Measurements from ENCODE around the gene STIM2. TPM values are rescaled to one million over a fixed set of nuclear protein-coding genes. Genes with fewer than 3 reads are reported as not detected.
"Not testable (repeated sequence)": the region's sequence is repeated elsewhere in the genome, so short reads cannot be mapped to it uniquely, and the experiment has no call there.

The STIM2 gene
- total and polyA plus RNA-seq, 3 experiments from 2014 or later = 41.4 to 51.0 (median 47.8) TPM

GRCh38 chr4:26826721-26827120 lies 33.9 kb upstream of the STIM2 start:
- Mint-ChIP-seq H3K9me3 (peaks cover 0 to 6% (median 4%) of the 10 kb centered on the region in 5 donors), H3K36me3 (peaks cover 0 to 15% (median 0%) of the 10 kb centered on the region in 3 donors), H3K4me1 (peaks cover 14 to 23% (median 20%) of the 10 kb centered on the region in 3 donors), H3K27ac (no peak overlapping the region), H3K4me3 (no peak overlapping the region), H3K27me3 (no peaks in the 10 kb centered on the region)
- H3K4me3 ChIP-seq (ENCODE audit: low read length) = no peak overlapping the region
- H3K27me3 ChIP-seq (ENCODE audit: insufficient read depth, low read length, poor library complexity, severe bottlenecking) = no peaks in the 10 kb centered on the region
- H3K27ac ChIP-seq (ENCODE audit: low read depth, low read length) = no peak overlapping the region
- DNase-seq = no peak
- H3K9me3 ChIP-seq (ENCODE audit: low read length) = no peaks in the 10 kb centered on the region
- ChIA-PET POLR2A (no interaction called here), CTCF (no interaction called here)
- no peaks in the 10 kb centered on the region for H3K36me3 ChIP-seq (ENCODE audit: insufficient read depth, low read length)
- H3K4me1 ChIP-seq (ENCODE audit: insufficient read depth, low read length) = peaks cover 13% of the 10 kb centered on the region

- H3K4me3 ChIP-seq (ENCODE audit: low read length); CTCF ChIA-PET; H3K27me3 ChIP-seq (ENCODE audit: insufficient read depth, low read length, poor library complexity, severe bottlenecking); H3K4me3 Mint-ChIP-seq; H3K36me3 ChIP-seq (ENCODE audit: insufficient read depth, low read length); DNase-seq; H3K9me3 Mint-ChIP-seq; H3K4me1 ChIP-seq (ENCODE audit: insufficient read depth, low read length); H3K27ac ChIP-seq (ENCODE audit: low read depth, low read length); POLR2A ChIA-PET; H3K27ac Mint-ChIP-seq; H3K27me3 Mint-ChIP-seq; H3K9me3 ChIP-seq (ENCODE audit: low read length): not testable (repeated sequence)
- H3K36me3 Mint-ChIP-seq = peaks cover 0 to 15% (median 0%) of the 10 kb centered on the region in 3 donors
- peaks cover 12 to 17% (median 14%) of the 10 kb centered on the region in 3 donors for H3K4me1 Mint-ChIP-seq
These were observed 33.3 kb upstream of the STIM2 start for GRCh38 chr4:26827336-26827735.

DNA sequence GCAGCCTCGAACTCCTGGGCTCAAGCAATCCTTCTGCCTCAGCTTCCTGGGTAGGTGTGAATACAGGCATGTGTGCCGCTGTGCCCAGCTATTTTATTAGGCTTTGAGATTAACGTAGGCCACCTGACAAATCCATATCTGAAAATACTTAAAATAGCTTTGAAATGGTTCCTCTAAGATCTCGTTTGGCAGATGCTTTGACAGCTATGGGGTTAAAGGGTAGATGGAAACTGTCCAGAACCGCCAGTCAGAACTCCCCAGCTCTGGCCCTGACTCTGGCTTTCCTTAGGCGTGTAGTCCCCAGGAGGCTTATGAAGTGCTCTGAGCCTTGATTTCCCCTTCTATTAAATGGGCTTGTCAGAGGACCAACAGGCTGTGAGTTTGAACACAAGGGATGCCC lies 32.8 kb upstream of the STIM2 start:
- H3K9me3 ChIP-seq (ENCODE audit: low read length) = no peaks in the 10 kb centered on the region
- POLR2A ChIA-PET = no interaction called here
- Mint-ChIP-seq H3K4me3 (no peak overlapping the region), H3K27ac (no peak overlapping the region), H3K36me3 (peaks cover 0 to 10% (median 0%) of the 10 kb centered on the region in 3 donors), H3K4me1 (peaks cover 7 to 12% (median 10%) of the 10 kb centered on the region in 3 donors), H3K27me3 (no peaks in the 10 kb centered on the region), H3K9me3 (peaks cover 0 to 4% (median 3%) of the 10 kb centered on the region in 5 donors)
- DNase-seq = no peak
- no peaks in the 10 kb centered on the region for H3K27me3 ChIP-seq (ENCODE audit: insufficient read depth, low read length, poor library complexity, severe bottlenecking)
- CTCF ChIA-PET = no interaction called here
- no peak overlapping the region for H3K27ac ChIP-seq (ENCODE audit: low read depth, low read length)
- no peak overlapping the region for H3K4me3 ChIP-seq (ENCODE audit: low read length)
- no peaks in the 10 kb centered on the region for H3K36me3 ChIP-seq (ENCODE audit: insufficient read depth, low read length)
- H3K4me1 ChIP-seq (ENCODE audit: insufficient read depth, low read length) = peaks cover 5% of the 10 kb centered on the region

- ChIA-PET POLR2A (no interaction called here), CTCF (no interaction called here)
- DNase-seq = no peak
- Histone ChIP-seq H3K9me3 (ENCODE audit: low read length) (no peaks in the 10 kb centered on the region), H3K36me3 (ENCODE audit: insufficient read depth, low read length) (no peaks in the 10 kb centered on the region), H3K27ac (ENCODE audit: low read depth, low read length) (no peak overlapping the region), H3K27me3 (ENCODE audit: insufficient read depth, low read length, poor library complexity, severe bottlenecking) (no peaks in the 10 kb centered on the region), H3K4me3 (ENCODE audit: low read length) (no peak overlapping the region), H3K4me1 (ENCODE audit: insufficient read depth, low read length) (no peaks in the 10 kb centered on the region)
- Mint-ChIP-seq H3K4me1 (no peaks in the 10 kb centered on the region), H3K36me3 (peaks cover 0 to 4% (median 0%) of the 10 kb centered on the region in 3 donors), H3K9me3 (no peaks in the 10 kb centered on the region), H3K4me3 (no peak overlapping the region), H3K27ac (no peak overlapping the region), H3K27me3 (no peaks in the 10 kb centered on the region)
These were observed 31.6 kb upstream of the STIM2 start for GRCh38 chr4:26829018-26829417.

- H3K27me3 Mint-ChIP-seq = no peaks in the 10 kb centered on the region
- no peak overlapping the region for H3K27ac Mint-ChIP-seq
- no peak overlapping the region for H3K27ac ChIP-seq (ENCODE audit: low read depth, low read length)
- H3K4me1 Mint-ChIP-seq = no peaks in the 10 kb centered on the region
- H3K36me3 ChIP-seq (ENCODE audit: insufficient read depth, low read length) = no peaks in the 10 kb centered on the region
- CTCF ChIA-PET = no interaction called here
- peaks cover 0 to 4% (median 0%) of the 10 kb centered on the region in 3 donors for H3K36me3 Mint-ChIP-seq
- no peak overlapping the region for H3K4me3 ChIP-seq (ENCODE audit: low read length)
- H3K27me3 ChIP-seq (ENCODE audit: insufficient read depth, low read length, poor library complexity, severe bottlenecking) = no peaks in the 10 kb centered on the region
- H3K4me3 Mint-ChIP-seq = no peak overlapping the region
- H3K9me3 Mint-ChIP-seq = peaks cover 0 to 2% (median 0%) of the 10 kb centered on the region in 5 donors
- H3K9me3 ChIP-seq (ENCODE audit: low read length) = no peaks in the 10 kb centered on the region
- POLR2A ChIA-PET = no interaction called here
- DNase-seq = no peak
- H3K4me1 ChIP-seq (ENCODE audit: insufficient read depth, low read length) = no peaks in the 10 kb centered on the region
These were observed 30.6 kb upstream of the STIM2 start for GRCh38 chr4:26830033-26830432.

DNA sequence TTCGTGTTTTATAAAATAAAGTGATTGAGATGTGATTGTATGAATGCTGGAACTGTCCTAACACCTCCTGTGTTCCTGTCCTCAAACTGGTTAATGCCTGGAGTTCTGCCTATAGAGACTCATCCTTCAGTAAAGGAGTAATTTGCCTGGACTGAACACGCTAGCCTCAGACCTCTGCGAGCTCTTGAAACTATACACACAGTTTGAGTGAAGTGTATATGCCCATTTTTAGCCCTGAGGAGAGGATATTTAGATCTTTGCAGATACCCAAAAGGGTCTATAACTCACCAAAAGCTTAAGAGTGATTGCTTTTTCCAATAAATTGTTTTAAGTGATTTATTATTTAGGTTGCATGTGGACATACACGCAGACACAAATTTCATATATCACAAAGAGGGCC lies 29.9 kb upstream of the STIM2 start:
- no peaks in the 10 kb centered on the region for H3K9me3 ChIP-seq (ENCODE audit: low read length)
- H3K27me3 Mint-ChIP-seq = no peaks in the 10 kb centered on the region
- no peaks in the 10 kb centered on the region for H3K4me1 ChIP-seq (ENCODE audit: insufficient read depth, low read length)
- H3K4me3 ChIP-seq (ENCODE audit: low read length) = no peak overlapping the region
- H3K36me3 ChIP-seq (ENCODE audit: insufficient read depth, low read length) = no peaks in the 10 kb centered on the region
- POLR2A ChIA-PET = interaction anchor here (0.7 kb wide), 1 partner anchor 145 kb away, joined by 4 read pairs; no protein-coding TSS in a partner anchor
- peak overlapping the region in 1 of 8 donors; percentile 24 for H3K27ac Mint-ChIP-seq
- peaks cover 0 to 4% (median 0%) of the 10 kb centered on the region in 3 donors for H3K36me3 Mint-ChIP-seq
- DNase-seq = no peak
- H3K4me3 Mint-ChIP-seq = no peak overlapping the region
- H3K27ac ChIP-seq (ENCODE audit: low read depth, low read length) = no peak overlapping the region
- peaks cover 0 to 2% (median 0%) of the 10 kb centered on the region in 5 donors for H3K9me3 Mint-ChIP-seq
- CTCF ChIA-PET = no interaction called here
- H3K4me1 Mint-ChIP-seq = no peaks in the 10 kb centered on the region
- no peaks in the 10 kb centered on the region for H3K27me3 ChIP-seq (ENCODE audit: insufficient read depth, low read length, poor library complexity, severe bottlenecking)

DNA sequence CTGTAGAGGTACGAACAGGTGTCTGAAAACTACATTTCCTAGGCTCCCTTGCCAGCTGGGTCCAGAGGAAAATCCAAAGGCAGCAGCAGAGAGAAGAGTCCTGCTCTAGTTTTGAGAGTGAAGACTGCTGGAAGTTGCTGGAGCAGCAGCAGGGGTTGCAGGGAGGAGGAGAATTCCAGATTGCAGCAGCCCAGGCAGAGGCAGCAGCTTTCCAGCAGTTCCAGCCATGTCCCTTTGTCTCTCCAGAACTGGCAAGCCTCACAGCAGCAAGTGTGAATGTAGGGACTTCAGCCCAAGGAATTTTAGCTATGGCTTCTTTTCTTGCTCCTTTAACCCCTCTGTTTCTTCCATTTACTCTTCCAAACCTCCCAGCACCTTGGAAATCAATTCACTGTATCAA lies 24.1 kb upstream of the STIM2 start:
- Histone ChIP-seq H3K27ac (ENCODE audit: low read depth, low read length) (no peak overlapping the region), H3K27me3 (ENCODE audit: insufficient read depth, low read length, poor library complexity, severe bottlenecking) (no peaks in the 10 kb centered on the region), H3K4me1 (ENCODE audit: insufficient read depth, low read length) (no peaks in the 10 kb centered on the region), H3K36me3 (ENCODE audit: insufficient read depth, low read length) (no peaks in the 10 kb centered on the region), H3K4me3 (ENCODE audit: low read length) (no peak overlapping the region), H3K9me3 (ENCODE audit: low read length) (no peaks in the 10 kb centered on the region)
- DNase-seq = no peak
- Mint-ChIP-seq H3K9me3 (peaks cover 0 to 2% (median 0%) of the 10 kb centered on the region in 5 donors), H3K36me3 (no peaks in the 10 kb centered on the region), H3K27ac (no peak overlapping the region), H3K27me3 (peaks cover 0 to 2% of the 10 kb centered on the region in 2 donors), H3K4me1 (peaks cover 4 to 7% (median 5%) of the 10 kb centered on the region in 3 donors), H3K4me3 (no peak overlapping the region)
- CTCF ChIA-PET = no interaction called here
- POLR2A ChIA-PET = interaction anchor here (0.7 to 0.8 kb wide), 2 partner anchors 15 to 48 kb away, joined by 3 to 9 read pairs; no protein-coding TSS in a partner anchor

DNA sequence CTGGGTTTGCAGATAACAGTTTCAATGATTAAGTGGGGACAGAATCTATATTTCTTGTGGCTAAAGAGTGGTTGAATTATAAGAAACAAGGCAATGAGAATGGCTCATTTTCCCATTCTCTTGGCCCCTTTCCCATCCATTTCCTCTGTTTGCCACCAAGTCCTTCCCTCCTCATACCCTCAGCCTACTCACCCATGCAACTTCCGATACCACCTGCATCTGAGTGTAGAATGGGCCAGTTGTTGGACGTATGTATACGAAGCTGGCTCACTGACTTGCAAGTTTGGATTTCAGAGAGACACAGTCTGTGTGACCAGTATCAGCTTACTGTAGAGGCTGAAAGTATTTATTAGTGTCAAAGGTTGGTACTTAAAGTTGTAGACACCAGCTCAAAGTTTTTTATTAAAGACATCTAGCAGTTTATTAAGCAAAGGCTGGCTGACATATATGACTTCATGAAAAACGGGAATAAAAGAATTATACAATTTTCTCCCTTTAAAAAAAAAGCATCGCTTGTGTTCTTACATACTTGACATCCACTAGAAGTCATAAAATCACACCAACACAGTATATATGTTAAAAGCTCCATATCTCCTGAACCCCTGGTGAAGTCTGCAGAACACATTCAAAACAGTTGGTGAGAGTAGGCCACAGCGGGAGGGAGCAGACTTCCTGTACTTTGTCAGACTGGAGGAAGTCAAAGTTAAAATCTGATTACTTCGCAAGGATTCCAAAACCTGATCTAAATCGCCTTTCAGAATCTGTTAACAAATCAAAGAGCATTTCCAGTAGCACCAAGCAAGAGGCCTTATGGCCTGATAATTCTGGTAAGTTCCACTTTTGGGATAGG lies 22.4 kb upstream of the STIM2 start:
- H3K9me3 Mint-ChIP-seq = peaks cover 0 to 2% (median 0%) of the 10 kb centered on the region in 5 donors
- no peak overlapping the region for H3K4me3 Mint-ChIP-seq
- H3K27ac Mint-ChIP-seq = peak overlapping the region in 2 of 8 donors; percentile 48 to 72
- H3K4me1 Mint-ChIP-seq = peaks cover 4 to 7% (median 5%) of the 10 kb centered on the region in 3 donors
- Histone ChIP-seq H3K27me3 (ENCODE audit: insufficient read depth, low read length, poor library complexity, severe bottlenecking) (no peaks in the 10 kb centered on the region), H3K4me1 (ENCODE audit: insufficient read depth, low read length) (no peaks in the 10 kb centered on the region), H3K9me3 (ENCODE audit: low read length) (no peaks in the 10 kb centered on the region), H3K36me3 (ENCODE audit: insufficient read depth, low read length) (no peaks in the 10 kb centered on the region), H3K27ac (ENCODE audit: low read depth, low read length) (no peak overlapping the region), H3K4me3 (ENCODE audit: low read length) (no peak overlapping the region)
- ChIA-PET POLR2A (no interaction called here), CTCF (no interaction called here)
- peaks cover 2 to 4% of the 10 kb centered on the region in 2 donors for H3K27me3 Mint-ChIP-seq
- H3K36me3 Mint-ChIP-seq = peaks cover 0 to 4% (median 0%) of the 10 kb centered on the region in 3 donors
- DNase-seq = no peak

Data from CD8-positive, alpha-beta memory T cell (primary cell).